Pancreas (tissue), 10 donors: ENCODE measurements around the gene CTDP1. TPM values are rescaled to one million over a fixed set of nuclear protein-coding genes. Genes with fewer than 3 reads are reported as not detected.

ENCODE experiments used
- ATAC-seq, 4 donors: fragments of 200-7000 bp; cut with Tn5 transposase; one replicate each; pipeline versions ENCODE4 v1.8.0 to v1.9.1; 2020; ENCODE audit warnings: mild to moderate bottlenecking in 4 of 4, moderate library complexity in 4 of 4
- DNase-seq, 6 donors: peaks; one replicate each; pipeline ENCODE4 v3.0.0-alpha.2; 2020
- FAIRE-seq: peaks from 2 replicates; lab custom pipeline; 2012; peaks lifted over from hg19 to GRCh38; lab: Jason Lieb, UNC
- H3K27ac ChIP-seq, 4 donors: fragments of 200-600 bp; sonication (generic); 1 replicate in 3 of 4; 2 replicates in 1 of 4; pipeline versions ENCODE4 v1.5.0 to v1.8.0; 2020
- H3K27me3 ChIP-seq, 4 donors: fragments of 200-600 bp; one replicate each; pipeline ENCODE4 v1.8.0; 2021
- H3K36me3 ChIP-seq, 3 donors: fragments of 200-600 bp; sonication (generic) in 1 of 3; one replicate each; pipeline versions ENCODE4 v1.5.0 to v1.8.0; 2020 to 2021
- H3K4me1 ChIP-seq, 3 donors: fragments of 200-600 bp; one replicate each; pipeline ENCODE4 v1.8.0; 2021
- H3K4me3 ChIP-seq, 4 donors: fragments of 200-600 bp; sonication (generic) in 2 of 4; one replicate each; pipeline versions ENCODE4 v1.5.0 to v1.8.0; 2020 to 2021
- H3K9me3 ChIP-seq, 4 donors: fragments of 200-600 bp; one replicate each; pipeline ENCODE4 v1.8.0; 2021
- CTCF ChIP-seq, 4 donors: fragments of 200-600 bp; sonication (generic) in 3 of 4; IDR thresholded peaks; one replicate each; pipeline versions ENCODE4 v1.5.0 to v1.8.0; 2021; ENCODE audit warnings: antibody characterized with exemption in 4 of 4
- WGBS, 2 donors: extraction: QIAGEN DNeasy Blood & Tissue Kit; methylation state at CpG; one replicate each; pipeline ENCODE4 v1.1.7; 2013; 5-methylcytosine and 5-hydroxymethylcytosine counted together
- intact Hi-C, 3 donors: fragments of 100-400 bp; cut with DNase I; formaldehyde crosslinking; loops; one replicate each; pipeline versions ENCODE4 v1.11.1 to v1.14.2; 2022
- polyA plus RNA-seq, 2 donors: library from polyadenylated mRNA; stranded (reverse); fragments of 200-250 nt; gene quantifications; one replicate each; pipeline ENCODE4 v1.2.3, GENCODE V29; 2013
- total RNA-seq, 6 donors: library from RNA; stranded (reverse); fragmentation: NEBNext Ultra II Directional in 4 of 6; extraction: Animal tissue kit (Norgen Biotek cat#: 25700) in 4 of 6; gene quantifications; one replicate each; pipeline versions ENCODE4 v1.2.1 to v1.2.4, GENCODE V29; 2021 to 2023
- donor health status: healthy with polysubstance abuse.
- donor health status: DM: no; HTN: no; CAD: no; lungs with moderate emphysema.
- donor health status: DM: no; HTN: no; CAD: no.
- donor health status: control.
- donor health status: control.
- donor health status: Bipolar disorder and iron deficiency.
- donor health status: DM: yes; HTN: yes; CAD: no.
- donor health status: DM: no; HTN: no; CAD: no.
- donor health status: DM: no; HTN: no; CAD: no.
- donor health status: DM: yes; HTN: yes; CAD: no.

CTDP1 gene
- total and polyA plus RNA-seq, 8 donors, result 9.8 to 14.4 (median 10.5) TPM

GRCh38 chr18:79801217-79801616 lies 121.6 kb downstream of the CTDP1 start:
- Histone ChIP-seq H3K27me3 (peaks cover 0 to 28% (median 5%) of the 10 kb centered on the region in 4 donors), H3K9me3 (no peaks in the 10 kb centered on the region), H3K4me1 (peaks cover 0 to 12% (median 9%) of the 10 kb centered on the region in 3 donors), H3K27ac (no peak overlapping the region), H3K36me3 (no peaks in the 10 kb centered on the region), H3K4me3 (no peak overlapping the region)
- FAIRE-seq (no peak), ATAC-seq (no peak), DNase-seq (no peak)
- 90 to 95% methylated on average over 13 of the region's 13 CpGs for WGBS, 2 donors
- TF ChIP-seq CTCF (IDR thresholded peaks at IDR 0.05), result no peak
- intact Hi-C loops, result no loop called here

- H3K27ac ChIP-seq, result no peak overlapping the region
- H3K9me3 ChIP-seq, result no peaks in the 10 kb centered on the region
- no peak overlapping the region for H3K4me3 ChIP-seq
- intact Hi-C loops, result no loop called here
- no peaks in the 10 kb centered on the region for H3K36me3 ChIP-seq
- FAIRE-seq, result no peak
- 82 to 93% methylated on average over 9 of the region's 9 CpGs for WGBS, 2 donors
- H3K27me3 ChIP-seq, result peaks cover 0 to 27% (median 5%) of the 10 kb centered on the region in 4 donors
- TF ChIP-seq CTCF (IDR thresholded peaks at IDR 0.05), result no peak
- H3K4me1 ChIP-seq, result peaks cover 0 to 12% (median 9%) of the 10 kb centered on the region in 3 donors
- ATAC-seq, result no peak
- no peak for DNase-seq
Measured at GRCh38 chr18:79801641-79802040, 122.0 kb downstream of the CTDP1 start.

- no peak for TF ChIP-seq CTCF (IDR thresholded peaks at IDR 0.05)
- no peak overlapping the region for H3K4me3 ChIP-seq
- H3K27ac ChIP-seq, result no peak overlapping the region
- WGBS, 2 donors, result 66 to 75% methylated on average over 18 of the region's 18 CpGs
- no peak for ATAC-seq
- DNase-seq, result no peak
- H3K27me3 ChIP-seq, result peaks cover 0 to 21% (median 5%) of the 10 kb centered on the region in 4 donors
- no peaks in the 10 kb centered on the region for H3K36me3 ChIP-seq
- H3K9me3 ChIP-seq, result no peaks in the 10 kb centered on the region
- intact Hi-C loops, result no loop called here
- no peak for FAIRE-seq
- peaks cover 0 to 12% (median 9%) of the 10 kb centered on the region in 3 donors for H3K4me1 ChIP-seq
Measured at GRCh38 chr18:79802298-79802697, 122.7 kb downstream of the CTDP1 start.

GRCh38 chr18:79803611-79804051 lies 124.0 kb downstream of the CTDP1 start:
- no peak overlapping the region for H3K4me3 ChIP-seq
- no peaks in the 10 kb centered on the region for H3K9me3 ChIP-seq
- H3K27me3 ChIP-seq, result peaks cover 0 to 17% (median 4%) of the 10 kb centered on the region in 4 donors
- no peak overlapping the region for H3K27ac ChIP-seq
- intact Hi-C loops, result no loop called here
- no peak for TF ChIP-seq CTCF (IDR thresholded peaks at IDR 0.05)
- 86 to 87% methylated on average over 14 of the region's 14 CpGs for WGBS, 2 donors
- FAIRE-seq (no peak), DNase-seq (no peak), ATAC-seq (no peak)
- peaks cover 0 to 6% (median 4%) of the 10 kb centered on the region in 3 donors for H3K4me1 ChIP-seq
- H3K36me3 ChIP-seq, result no peaks in the 10 kb centered on the region

Other genes starting within 250 kb of the CTDP1 start
- gene KCNG2, start 118.1 kb downstream of the CTDP1 start, total RNA-seq, result under 1 TPM in 3 of 6 donors, not detected in 3; 0.12 to 0.22 (median 0.13) TPM
- gene KCNG2, start 118.1 kb downstream of the CTDP1 start, polyA plus RNA-seq, result not detected